GM21786 (cell line): Measurements from ENCODE around the gene FAM50B.

Source experiments
- ATAC-seq: cut with Tn5 transposase; IDR thresholded peaks from one replicate; pipeline ENCODE4 v1.9.1; 2021; ENCODE audit not compliant: unreplicated experiment

Gene FAM50B

GRCh38 chr6:3819161-3820110 lies 29.7 kb upstream of the FAM50B start:
- no peak for ATAC-seq

- ATAC-seq, result no peak
Observed at GRCh38 chr6:3820563-3820962, 28.6 kb upstream of the FAM50B start.

GRCh38 chr6:3822747-3823445 lies 26.3 kb upstream of the FAM50B start:
- no peak for ATAC-seq

- ATAC-seq, result no peak
Observed at GRCh38 chr6:3823671-3824070, 25.5 kb upstream of the FAM50B start.

GRCh38 chr6:3825331-3825831 lies 23.8 kb upstream of the FAM50B start:
- ATAC-seq, result no peak

- ATAC-seq, result no peak
Observed at GRCh38 chr6:3825851-3826581, 23.2 kb upstream of the FAM50B start.

GRCh38 chr6:3829285-3829684 lies 19.9 kb upstream of the FAM50B start:
- ATAC-seq, result no peak

- no peak for ATAC-seq
Observed at GRCh38 chr6:3830806-3831205, 18.4 kb upstream of the FAM50B start.

GRCh38 chr6:3831761-3832530 lies 17.2 kb upstream of the FAM50B start:
- ATAC-seq, result no peak

GRCh38 chr6:3835055-3835731 lies 14.0 kb upstream of the FAM50B start:
- ATAC-seq, result no peak

- no peak for ATAC-seq
Observed at GRCh38 chr6:3835785-3836184, 13.4 kb upstream of the FAM50B start.

- no peak for ATAC-seq
Observed at GRCh38 chr6:3836566-3836965, 12.6 kb upstream of the FAM50B start.

- ATAC-seq, result no peak
Observed at GRCh38 chr6:3837781-3838180, 11.4 kb upstream of the FAM50B start.

GRCh38 chr6:3838992-3839867 lies 9.9 kb upstream of the FAM50B start:
- ATAC-seq, result no peak

- ATAC-seq, result no peak
Observed at GRCh38 chr6:3841066-3841454, 8.1 kb upstream of the FAM50B start.

GRCh38 chr6:3841711-3842565 lies 7.2 kb upstream of the FAM50B start:
- ATAC-seq, result no peak

- ATAC-seq, result no peak
Observed at GRCh38 chr6:3843379-3844096, 5.6 kb upstream of the FAM50B start.

- ATAC-seq, result no peak
Observed at GRCh38 chr6:3844097-3844463, 5.1 kb upstream of the FAM50B start.
